H9 (cell line): Measurements from ENCODE around the gene C16orf90. TPM values are rescaled to one million over a fixed set of nuclear protein-coding genes. Genes with fewer than 3 reads are reported as not detected.

Experiments used
- DNase-seq: peaks from one replicate; pipeline ENCODE4 v3.0.0-alpha.2; 2017
- H2AFZ ChIP-seq: one replicate; pipeline ENCODE4 v1.6.1; 2013; ENCODE audit warnings: mild to moderate bottlenecking, low read length, control low read depth, moderate library complexity
- H2AK5ac ChIP-seq: 2 replicates; pipeline ENCODE4 v1.6.1; 2013; ENCODE audit warnings: low read length, control low read depth, mixed read lengths; ENCODE audit not compliant: insufficient read length
- H2BK120ac ChIP-seq: one replicate; pipeline ENCODE4 v1.6.1; 2013; ENCODE audit warnings: low read depth, mild to moderate bottlenecking, low read length, control low read depth, inconsistent platforms; ENCODE audit not compliant: poor library complexity, severe bottlenecking
- H2BK12ac ChIP-seq: 2 replicates; pipeline ENCODE4 v1.6.1; 2013; ENCODE audit warnings: low read length, control low read depth, mixed read lengths, low read depth; ENCODE audit not compliant: insufficient read length
- H2BK15ac ChIP-seq: 2 replicates; pipeline ENCODE4 v1.6.1; 2013; ENCODE audit warnings: low read depth, low read length, control low read depth
- H2BK20ac ChIP-seq: one replicate; pipeline ENCODE4 v1.6.1; 2013; ENCODE audit warnings: low read depth, mild to moderate bottlenecking, low read length, control low read depth, inconsistent platforms; ENCODE audit not compliant: poor library complexity, severe bottlenecking
- H2BK5ac ChIP-seq: 2 replicates; pipeline ENCODE4 v1.6.1; 2013; ENCODE audit warnings: low read length, control low read depth, mixed read lengths; ENCODE audit not compliant: insufficient read length
- H3K14ac ChIP-seq: 2 replicates; pipeline ENCODE4 v1.6.1; 2013; ENCODE audit warnings: low read length, control low read depth; ENCODE audit not compliant: insufficient read depth
- H3K18ac ChIP-seq: 2 replicates; pipeline ENCODE4 v1.6.1; 2013; ENCODE audit warnings: low read depth, mild to moderate bottlenecking, mixed read lengths, low read length, control low read depth; ENCODE audit not compliant: insufficient read length
- H3K23ac ChIP-seq: 2 replicates; pipeline ENCODE4 v1.6.1; 2013; ENCODE audit warnings: low read length, control low read depth, mixed read lengths, low read depth; ENCODE audit not compliant: insufficient read length
- H3K23me2 ChIP-seq: 2 replicates; pipeline ENCODE4 v1.6.1; 2013; ENCODE audit warnings: low read depth, mild to moderate bottlenecking, mixed read lengths, low read length, control low read depth; ENCODE audit not compliant: insufficient read length, poor library complexity, severe bottlenecking
- H3K27ac ChIP-seq: 2 replicates; pipeline ENCODE4 v1.5.1; 2013; ENCODE audit warnings: low read length, control low read depth, mixed read lengths, low read depth; ENCODE audit not compliant: insufficient read length
- H3K27me3 ChIP-seq: 2 replicates; pipeline ENCODE4 v1.6.1; 2013; ENCODE audit warnings: low read length, control low read depth, inconsistent platforms; ENCODE audit not compliant: insufficient read depth
- H3K4ac ChIP-seq: 2 replicates; pipeline ENCODE4 v1.6.1; 2013; ENCODE audit warnings: low read depth, mild to moderate bottlenecking, control low read depth, inconsistent platforms, low read length, moderate library complexity
- H3K4me1 ChIP-seq: 2 replicates; pipeline ENCODE4 v1.6.1; 2013; ENCODE audit warnings: low read length, control low read depth, inconsistent platforms; ENCODE audit not compliant: insufficient read depth
- H3K4me2 ChIP-seq: 2 replicates; pipeline ENCODE4 v1.6.1; 2013; ENCODE audit warnings: low read length, control low read depth, mixed read lengths; ENCODE audit not compliant: insufficient read length, insufficient read depth
- H3K56ac ChIP-seq: 2 replicates; pipeline ENCODE4 v1.6.1; 2013; ENCODE audit warnings: low read depth, mild to moderate bottlenecking, mixed read lengths, low read length, control low read depth; ENCODE audit not compliant: insufficient read length
- H3K79me1 ChIP-seq: 2 replicates; pipeline ENCODE4 v1.6.1; 2013; ENCODE audit warnings: low read depth, mild to moderate bottlenecking, moderate library complexity, low read length, control low read depth, inconsistent platforms; ENCODE audit not compliant: insufficient read depth, poor library complexity, severe bottlenecking
- H3K79me2 ChIP-seq: 2 replicates; pipeline ENCODE4 v1.6.1; 2013; ENCODE audit warnings: low read length, control low read depth, inconsistent platforms; ENCODE audit not compliant: insufficient read depth
- H3K9ac ChIP-seq: 2 replicates; pipeline ENCODE4 v1.6.1; 2013; ENCODE audit warnings: low read length, control low read depth, mixed read lengths; ENCODE audit not compliant: insufficient read length; ENCODE audit errors: extremely low read depth
- H3K9me3 ChIP-seq: one replicate; pipeline ENCODE4 v1.6.1; 2013; ENCODE audit warnings: low read depth, low read length, inconsistent platforms; ENCODE audit not compliant: control insufficient read depth
- H3T11ph ChIP-seq: one replicate; pipeline ENCODE4 v1.6.1; 2013; ENCODE audit warnings: mild to moderate bottlenecking, low read length, control low read depth, inconsistent platforms
- H4K20me1 ChIP-seq: one replicate; pipeline ENCODE4 v1.6.1; 2013; ENCODE audit not compliant: control insufficient read depth, insufficient read length, insufficient read depth
- H4K5ac ChIP-seq: 2 replicates; pipeline ENCODE4 v1.6.1; 2013; ENCODE audit warnings: low read depth, mild to moderate bottlenecking, mixed read lengths, low read length, control low read depth; ENCODE audit not compliant: insufficient read length
- H4K8ac ChIP-seq: replicated peaks from 2 replicates; pipeline ENCODE4 v1.6.1; 2013; ENCODE audit warnings: low read length, control low read depth, mixed read lengths, low read depth; ENCODE audit not compliant: insufficient read length
- H4K91ac ChIP-seq: 2 replicates; pipeline ENCODE4 v1.6.1; 2013; ENCODE audit warnings: low read depth, mild to moderate bottlenecking, moderate library complexity, mixed read lengths, low read length, control low read depth; ENCODE audit not compliant: insufficient read length
- H3K27ac Mint-ChIP-seq, 3 experiments: 2 replicates in 2 of 3; 3 replicates in 1 of 3; pipeline ENCODE4 v1.8.0; 2020 to 2021; ENCODE audit warnings: mixed read lengths in 3 of 3, mild to moderate bottlenecking in 1 of 3, moderate library complexity in 1 of 3
- H3K27me3 Mint-ChIP-seq: 2 replicates; pipeline ENCODE4 v1.8.0; 2021; ENCODE audit warnings: low read depth, mild to moderate bottlenecking, moderate library complexity, mixed read lengths
- H3K36me3 Mint-ChIP-seq, 3 experiments: 2 replicates in 2 of 3; 3 replicates in 1 of 3; pipeline ENCODE4 v1.8.0; 2020 to 2021; ENCODE audit warnings: low read depth in 3 of 3, mixed read lengths in 3 of 3; ENCODE audit not compliant: insufficient read depth in 1 of 3
- H3K4me1 Mint-ChIP-seq, 2 experiments: 2 replicates each; pipeline ENCODE4 v1.8.0; 2020; ENCODE audit warnings: mixed read lengths in 2 of 2
- H3K4me3 Mint-ChIP-seq, 2 experiments: 2 replicates in 1 of 2; 3 replicates in 1 of 2; pipeline ENCODE4 v1.8.0; 2020 to 2021; ENCODE audit warnings: mild to moderate bottlenecking in 2 of 2, mixed read lengths in 2 of 2, moderate library complexity in 1 of 2
- H3K9me3 Mint-ChIP-seq, 2 experiments: 2 replicates in 1 of 2; 3 replicates in 1 of 2; pipeline ENCODE4 v1.8.0; 2020; ENCODE audit warnings: mild to moderate bottlenecking in 2 of 2, mixed read lengths in 2 of 2, moderate library complexity in 1 of 2
- WGBS: extraction: QIAGEN DNeasy Blood & Tissue Kit; methylation state at CpG from one replicate; pipeline ENCODE4 v1.1.7; 2013; ENCODE audit warnings: missing lambda C conversion rate, low lambda C conversion rate, mixed read lengths; ENCODE audit not compliant: insufficient read length; ENCODE audit errors: extremely low coverage; 5-methylcytosine and 5-hydroxymethylcytosine counted together
- total RNA-seq: library from RNA; stranded (reverse); gene quantifications from 2 replicates; pipeline ENCODE4 v1.2.1, GENCODE V29; 2021
- TF ChIP-seq, protein P1 (sequence below): fragments of 200-600 bp; sonication (generic); conservative IDR thresholded peaks from 3 replicates; pipeline ENCODE4 v1.8.0; 2021; ENCODE audit warnings: antibody characterized with exemption, mild to moderate bottlenecking

C16orf90 gene
- total RNA-seq, 1 experiment from 2014 or later = not detected

DNA sequence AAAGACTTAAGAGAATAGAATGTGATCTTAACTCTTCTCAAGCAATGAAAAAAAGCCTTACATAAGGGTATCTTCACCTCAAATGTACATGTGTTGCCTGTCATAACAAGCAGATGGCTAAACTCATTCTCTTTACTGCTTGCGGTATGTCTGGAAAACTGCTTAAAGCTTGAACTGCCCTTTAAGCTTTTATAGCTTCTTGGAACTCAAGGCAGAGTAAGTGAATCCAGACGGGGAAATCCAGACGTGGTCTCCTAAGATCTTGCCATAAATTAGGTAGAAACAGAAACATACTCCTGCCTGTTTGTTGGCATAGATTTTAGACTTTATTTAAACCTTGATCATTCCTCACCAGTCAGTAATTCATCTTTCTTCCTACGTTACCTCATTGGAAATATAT, 25.1 kb upstream of the C16orf90 start:
- H3K18ac ChIP-seq = no peak overlapping the region
- H3K4me2 ChIP-seq = no peak overlapping the region
- H3K9me3 ChIP-seq = no peaks in the 10 kb centered on the region
- no peak overlapping the region for H4K8ac ChIP-seq
- H2AK5ac ChIP-seq = no peak overlapping the region
- no peak overlapping the region for H2AFZ ChIP-seq
- H4K20me1 ChIP-seq = no peaks in the 10 kb centered on the region
- DNase-seq = no peak
- H3K4ac ChIP-seq = no peak overlapping the region
- H2BK15ac ChIP-seq = no peak overlapping the region
- no peaks in the 10 kb centered on the region for H3K27me3 Mint-ChIP-seq
- H3K4me1 ChIP-seq = no peaks in the 10 kb centered on the region
- H3K27me3 ChIP-seq = no peaks in the 10 kb centered on the region
- no peak overlapping the region for H3K56ac ChIP-seq
- no peak overlapping the region for H4K91ac ChIP-seq
- no peak overlapping the region for H3K23ac ChIP-seq
- peak overlapping the region in 1 of 3 experiments; percentile 25; a peak in 1 of 7 replicates for H3K27ac Mint-ChIP-seq
- no peak overlapping the region for H3K14ac ChIP-seq
- no peak overlapping the region for H2BK12ac ChIP-seq
- TF ChIP-seq, protein P1, sequence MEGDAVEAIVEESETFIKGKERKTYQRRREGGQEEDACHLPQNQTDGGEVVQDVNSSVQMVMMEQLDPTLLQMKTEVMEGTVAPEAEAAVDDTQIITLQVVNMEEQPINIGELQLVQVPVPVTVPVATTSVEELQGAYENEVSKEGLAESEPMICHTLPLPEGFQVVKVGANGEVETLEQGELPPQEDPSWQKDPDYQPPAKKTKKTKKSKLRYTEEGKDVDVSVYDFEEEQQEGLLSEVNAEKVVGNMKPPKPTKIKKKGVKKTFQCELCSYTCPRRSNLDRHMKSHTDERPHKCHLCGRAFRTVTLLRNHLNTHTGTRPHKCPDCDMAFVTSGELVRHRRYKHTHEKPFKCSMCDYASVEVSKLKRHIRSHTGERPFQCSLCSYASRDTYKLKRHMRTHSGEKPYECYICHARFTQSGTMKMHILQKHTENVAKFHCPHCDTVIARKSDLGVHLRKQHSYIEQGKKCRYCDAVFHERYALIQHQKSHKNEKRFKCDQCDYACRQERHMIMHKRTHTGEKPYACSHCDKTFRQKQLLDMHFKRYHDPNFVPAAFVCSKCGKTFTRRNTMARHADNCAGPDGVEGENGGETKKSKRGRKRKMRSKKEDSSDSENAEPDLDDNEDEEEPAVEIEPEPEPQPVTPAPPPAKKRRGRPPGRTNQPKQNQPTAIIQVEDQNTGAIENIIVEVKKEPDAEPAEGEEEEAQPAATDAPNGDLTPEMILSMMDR = no peak
- WGBS = no CpG with 5 or more reads among the region's 4 CpGs
- no peak overlapping the region for H4K5ac ChIP-seq
- no peaks in the 10 kb centered on the region for H3K79me1 ChIP-seq
- H3K9ac ChIP-seq = no peak overlapping the region
- no peaks in the 10 kb centered on the region for H3K79me2 ChIP-seq
- no peak overlapping the region for H3K27ac ChIP-seq
- H3K9me3 Mint-ChIP-seq = no peaks in the 10 kb centered on the region
- H2BK5ac ChIP-seq = no peak overlapping the region
- H3T11ph ChIP-seq = no peak overlapping the region
- H3K4me1 Mint-ChIP-seq = peaks cover 0 to 6% of the 10 kb centered on the region in 2 experiments; a peak in 2 of 4 replicates
- peaks cover 12 to 44% (median 33%) of the 10 kb centered on the region in 3 experiments; a peak in 6 of 7 replicates for H3K36me3 Mint-ChIP-seq
- no peak overlapping the region for H3K4me3 Mint-ChIP-seq
- no peaks in the 10 kb centered on the region for H3K23me2 ChIP-seq
- H2BK20ac ChIP-seq = no peak overlapping the region
- no peak overlapping the region for H2BK120ac ChIP-seq
